GM12878 (cell line): ENCODE results near the gene JAKMIP1. TPM values are rescaled to one million over a fixed set of nuclear protein-coding genes. Genes with fewer than 3 reads are reported as not detected.

Experiments used
- ATAC-seq: fragments of 200-7000 bp; cut with Tn5 transposase; 3 replicates; pipeline ENCODE4 v1.9.1; 2020; ENCODE audit warnings: mild to moderate bottlenecking, moderate library complexity
- BruUV-seq: library from RNA; stranded (reverse); fragments of 400-500 nt; replicated peaks from 2 replicates; lab custom pipeline; 2021; lab: Mats Ljungman, UMichigan
- CTCF ChIA-PET: fragments of 300-600 bp; sonication (Branson Sonifier 250); formaldehyde crosslinking; extraction: SDS; loops from one replicate; lab custom pipeline; 2021; ENCODE audit warnings: inconsistent platforms; lab: Yijun Ruan, JAX
- POLR2A ChIA-PET: fragments of 350-600 bp; formaldehyde crosslinking; extraction: SDS; loops from one replicate; lab custom pipeline; 2021; ENCODE audit warnings: inconsistent platforms; lab: Charles Lee
- RAD21 ChIA-PET: fragments of 300-600 bp; sonication (Branson Sonifier 250); formaldehyde crosslinking; loops from one replicate; lab custom pipeline; 2023; ENCODE audit warnings: antibody characterized with exemption; ENCODE audit not compliant: unreplicated experiment; lab: Charles Lee
- SMC1A ChIA-PET: fragments of 300-600 bp; sonication (Branson Sonifier 250); formaldehyde crosslinking; loops from one replicate; lab custom pipeline; 2023; ENCODE audit not compliant: unreplicated experiment, uncharacterized antibody; lab: Charles Lee
- DNase-seq: peaks from one replicate; pipeline ENCODE4 v3.0.0-alpha.2; 2011; ENCODE audit warnings: low read depth, low spot score
- FAIRE-seq: peaks from 3 replicates; lab custom pipeline; 2011; peaks lifted over from hg19 to GRCh38; lab: Jason Lieb, UNC
- H2AFZ ChIP-seq: 2 replicates; pipeline ENCODE4 v1.6.0; 2011; ENCODE audit warnings: low read depth, low read length, control low read depth; ENCODE audit not compliant: control insufficient read depth
- H3K27ac ChIP-seq: 2 replicates; pipeline ENCODE4 v1.5.1; 2011; ENCODE audit warnings: control low read depth; ENCODE audit not compliant: control insufficient read depth, insufficient read depth
- H3K27me3 ChIP-seq, 2 experiments: replicated peaks in 1 of 2; 2 replicates each; pipeline versions ENCODE4 v1.6.0 to v1.6.1; 2011; ENCODE audit warnings: low read length in 1 of 2; ENCODE audit not compliant: control insufficient read depth in 2 of 2, insufficient read depth in 2 of 2
- H3K36me3 ChIP-seq, 2 experiments: 2 replicates each; pipeline ENCODE4 v1.5.1; 2011; ENCODE audit warnings: low read length in 1 of 2; ENCODE audit not compliant: control insufficient read depth in 2 of 2, insufficient read depth in 2 of 2
- H3K4me1 ChIP-seq: 2 replicates; pipeline ENCODE4 v1.6.1; 2011; ENCODE audit warnings: mild to moderate bottlenecking, low read length, moderate library complexity, mixed read lengths; ENCODE audit not compliant: control insufficient read depth, insufficient read depth
- H3K4me2 ChIP-seq: 2 replicates; pipeline ENCODE4 v1.6.0; 2011; ENCODE audit warnings: control low read depth; ENCODE audit not compliant: control insufficient read depth, insufficient read depth
- H3K4me3 ChIP-seq: fragments of 200-600 bp; sonication (generic); 2 replicates; pipeline ENCODE4 v1.5.1; 2016
- H3K79me2 ChIP-seq: 2 replicates; pipeline ENCODE4 v1.6.0; 2011; ENCODE audit warnings: low read length; ENCODE audit not compliant: control insufficient read depth, insufficient read depth
- H3K9ac ChIP-seq: 2 replicates; pipeline ENCODE4 v1.8.0; 2011; ENCODE audit warnings: low read length, control low read depth, mixed read lengths; ENCODE audit not compliant: control insufficient read depth, insufficient read depth
- H3K9me3 ChIP-seq: replicated peaks from 3 replicates; pipeline ENCODE4 v1.5.1; 2011; ENCODE audit warnings: mild to moderate bottlenecking, low read length; ENCODE audit not compliant: control insufficient read depth, insufficient read depth
- H4K20me1 ChIP-seq: 2 replicates; pipeline ENCODE4 v1.6.0; 2011; ENCODE audit not compliant: control insufficient read depth, insufficient read depth
- ASH2L ChIP-seq: fragments of 300-600, 200-600 bp; sonication (generic); IDR thresholded peaks from 2 replicates; pipeline ENCODE4 v1.6.1; 2017; ENCODE audit warnings: low read depth, mild to moderate bottlenecking, borderline replicate concordance
- BACH1 ChIP-seq: fragments of 450-650 bp; IDR thresholded peaks from 2 replicates; pipeline ENCODE4 v1.6.1; 2017; ENCODE audit warnings: mild to moderate bottlenecking, borderline replicate concordance
- CBX5 ChIP-seq: sonication (generic); IDR thresholded peaks from 2 replicates; pipeline ENCODE4 v1.6.1; 2016; ENCODE audit warnings: low read depth, moderate library complexity, mild to moderate bottlenecking, inconsistent platforms
- HCFC1 ChIP-seq: fragments of 150-350 bp; IDR thresholded peaks from 2 replicates; pipeline ENCODE4 v1.6.1; 2014; ENCODE audit warnings: low read length
- HDAC6 ChIP-seq: fragments of 200-600 bp; sonication (generic); IDR thresholded peaks from one replicate; pipeline ENCODE4 v1.8.0; 2017; ENCODE audit warnings: antibody characterized with exemption; ENCODE audit not compliant: unreplicated experiment
- HDGF ChIP-seq: fragments of 450-650 bp; IDR thresholded peaks from 2 replicates; pipeline ENCODE4 v1.6.1; 2016; ENCODE audit warnings: antibody characterized with exemption
- POLR2AphosphoS5 ChIP-seq: IDR thresholded peaks from 2 replicates; pipeline ENCODE4 v1.6.1; 2011; ENCODE audit warnings: mild to moderate bottlenecking, low read length, inconsistent platforms
- POU2F2 ChIP-seq: IDR thresholded peaks from 3 replicates; pipeline ENCODE4 v1.6.1; 2011; ENCODE audit warnings: low read depth, mild to moderate bottlenecking, low read length, borderline replicate concordance
- RCOR1 ChIP-seq: conservative IDR thresholded peaks from 2 replicates; pipeline ENCODE4 v1.6.1; 2012; ENCODE audit warnings: low read depth, low read length, improper control_type of control experiment
- TCF7 ChIP-seq: IDR thresholded peaks from 2 replicates; pipeline ENCODE4 v1.6.1; 2014; ENCODE audit warnings: antibody characterized with exemption, borderline replicate concordance
- WGBS: methylation state at CpG from one replicate; pipeline ENCODE4 v1.1.6; 2016; ENCODE audit warnings: low lambda C conversion rate; ENCODE audit not compliant: insufficient replicate concordance, insufficient coverage; ENCODE audit errors: missing lambda C conversion rate; 5-methylcytosine and 5-hydroxymethylcytosine counted together
- in situ Hi-C: fragments of 300-500 bp; cut with MboI; formaldehyde crosslinking; loops from 9 replicates; pipeline ENCODE4 v1.14.3; 2018; ENCODE audit warnings: mixed read lengths
- intact Hi-C: fragments of 100-400 bp; cut with micrococcal nuclease; formaldehyde crosslinking; loops from one replicate; pipeline ENCODE4 v1.14.2; 2022; ENCODE audit not compliant: unreplicated experiment
- polyA plus RNA-seq, 11 experiments: library from polyadenylated mRNA; depleted of rRNA in 4 of 11; unstranded in 6 of 11; stranded (reverse) in 5 of 11; fragments of >200 nt; fragmentation: Nextera tagmentation in 4 of 11; fragmentation: Illumina TruSeq in 1 of 11; extraction: Ambion mirVana in 4 of 11; extraction: Trizol in 1 of 11; gene quantifications; 1 replicate in 1 of 11; 2 replicates in 10 of 11; pipeline versions ENCODE4 v1.2.1 to v1.2.3, GENCODE V29; 2011 to 2016; ENCODE audit warnings: inconsistent platforms in 2 of 11, missing spikeins in 2 of 11, low read depth in 1 of 11
- total RNA-seq, 4 experiments: library from RNA; depleted of rRNA in 3 of 4; stranded (reverse); fragments of >200 nt in 3 of 4; fragmentation: Illumina TruSeq in 1 of 4; extraction: Trizol in 1 of 4; gene quantifications; 2 replicates each; pipeline versions ENCODE4 v1.2.1 to v1.2.3, GENCODE V29; 2013 to 2021
- TF ChIP-seq, protein P1 (sequence below): fragments of 450-650 bp; IDR thresholded peaks from 2 replicates; pipeline ENCODE4 v1.6.1; 2014; ENCODE audit warnings: mild to moderate bottlenecking

Gene JAKMIP1
- total and polyA plus RNA-seq, 10 of the 15 experiments (the other 5 are each of a cell fraction or from before 2014, with no cell fraction given), result 0.52 to 16.7 (median 12.3) TPM

DNA sequence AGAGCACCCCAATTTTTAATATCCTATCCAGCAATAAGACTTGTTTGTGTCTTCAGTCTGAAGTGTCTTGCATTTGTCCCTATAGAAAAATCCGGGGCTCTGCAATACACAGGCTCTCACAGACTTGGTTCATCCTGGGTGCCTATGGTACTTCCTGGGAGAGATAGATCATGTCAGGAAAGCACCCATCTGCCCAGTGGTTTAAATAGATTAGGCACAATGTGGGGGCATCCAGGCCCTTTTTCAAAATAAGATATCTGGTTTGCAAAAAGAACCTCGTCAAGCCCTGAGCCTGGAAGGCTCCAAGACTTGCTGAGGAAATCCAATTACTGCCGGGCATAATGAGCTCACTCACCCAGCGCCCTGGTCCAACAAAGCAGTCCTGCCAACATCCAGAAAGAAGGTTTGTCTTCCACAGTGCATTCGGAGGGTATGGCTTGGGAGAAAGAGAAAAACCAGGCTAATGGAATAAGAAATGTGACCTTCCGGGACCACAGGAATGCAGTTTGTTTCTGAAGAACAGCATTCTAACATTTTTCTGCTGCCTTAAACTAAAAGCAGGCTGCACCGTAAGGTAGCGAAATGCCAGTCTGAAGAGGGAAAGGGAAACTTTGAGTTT is 11.6 kb downstream of the JAKMIP1 start:
- RAD21 ChIA-PET, result interaction anchor here (1.0 kb wide), 1 partner anchor 10 kb away, joined by 3 read pairs; no protein-coding TSS in a partner anchor
- ATAC-seq, result no peak

GRCh38 chr4:6184169-6184568 is 16.2 kb downstream of the JAKMIP1 start:
- H3K4me3 ChIP-seq, result no peak overlapping the region
- BruUV-seq, result TSS peak; percentile 90
- H3K4me2 ChIP-seq, result peak overlapping the region; percentile 78
- H3K27me3 ChIP-seq, result no peaks in the 10 kb centered on the region
- H3K9ac ChIP-seq, result peak overlapping the region; percentile 72
- WGBS, result 38% methylated on average over 5 of the region's 5 CpGs
- DNase-seq (no peak), ATAC-seq (peak; percentile 2), FAIRE-seq (no peak)
- peaks cover 11% of the 10 kb centered on the region; the same call in 1 of the 2 replicates for H3K79me2 ChIP-seq
- peak overlapping the region; percentile 94 for H3K27ac ChIP-seq
- H2AFZ ChIP-seq, result no peak overlapping the region
- peaks cover under 1% of the 10 kb centered on the region; the same call in 2 of the 3 replicates for H3K9me3 ChIP-seq
- peaks cover 68% of the 10 kb centered on the region for H3K4me1 ChIP-seq
- peaks cover 0 to 2% of the 10 kb centered on the region in 2 experiments; a peak in 2 of 4 replicates for H3K36me3 ChIP-seq
- ChIA-PET POLR2A (interaction anchor here (1.0 to 5.7 kb wide), 4 partner anchors 10 to 30 kb away, joined by 4 to 51 read pairs (median 6); partner anchors contain the start of gene JAKMIP1), SMC1A (interaction anchor here (1.3 to 11.4 kb wide), 2 partner anchors 8 to 14 kb away, joined by 5 to 161 read pairs; partner anchors contain the start of gene JAKMIP1), CTCF (interaction anchor here (0.8 to 2.9 kb wide), 5 partner anchors 14 to 50 kb away, joined by 4 to 12 read pairs (median 4); no protein-coding TSS in a partner anchor), RAD21 (interaction anchor here (1.0 to 4.7 kb wide), 4 partner anchors 7 to 34 kb away, joined by 3 to 39 read pairs (median 12); partner anchors contain the start of gene JAKMIP1)
- no peaks in the 10 kb centered on the region for H4K20me1 ChIP-seq
- in situ Hi-C loops, result no loop called here
- intact Hi-C loops, result loop anchor here (10.0 kb wide), 1 partner anchor 469 kb away; the partner anchor contains the start of gene EVC
- no peak for TF ChIP-seq HCFC1
- TF ChIP-seq RCOR1, result no peak
- no peak for TF ChIP-seq ASH2L
- TF ChIP-seq BACH1, result no peak
- no peak for TF ChIP-seq CBX5
- TF ChIP-seq POLR2AphosphoS5, result peak; percentile 9; the same call in 1 of the 2 replicates
- TF ChIP-seq TCF7, result no peak
- TF ChIP-seq POU2F2, result no peak
- TF ChIP-seq, protein P1, sequence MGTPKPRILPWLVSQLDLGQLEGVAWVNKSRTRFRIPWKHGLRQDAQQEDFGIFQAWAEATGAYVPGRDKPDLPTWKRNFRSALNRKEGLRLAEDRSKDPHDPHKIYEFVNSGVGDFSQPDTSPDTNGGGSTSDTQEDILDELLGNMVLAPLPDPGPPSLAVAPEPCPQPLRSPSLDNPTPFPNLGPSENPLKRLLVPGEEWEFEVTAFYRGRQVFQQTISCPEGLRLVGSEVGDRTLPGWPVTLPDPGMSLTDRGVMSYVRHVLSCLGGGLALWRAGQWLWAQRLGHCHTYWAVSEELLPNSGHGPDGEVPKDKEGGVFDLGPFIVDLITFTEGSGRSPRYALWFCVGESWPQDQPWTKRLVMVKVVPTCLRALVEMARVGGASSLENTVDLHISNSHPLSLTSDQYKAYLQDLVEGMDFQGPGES, result no peak
- TF ChIP-seq HDAC6, result no peak

More for the DNA sequence above, 11.6 kb downstream of the JAKMIP1 start:
- TF ChIP-seq HDGF, result no peak
- Histone ChIP-seq H3K4me3 (no peak overlapping the region), H3K27ac (no peak overlapping the region; the same call in 1 of the 2 replicates), H4K20me1 (no peaks in the 10 kb centered on the region), H3K4me2 (peak overlapping the region; percentile 14; the same call in 1 of the 2 replicates), H3K36me3 (peaks cover 0 to 2% of the 10 kb centered on the region in 2 experiments; a peak in 3 of 4 replicates), H2AFZ (no peak overlapping the region), H3K27me3 (no peaks in the 10 kb centered on the region), H3K9me3 (no peaks in the 10 kb centered on the region), H3K4me1 (peaks cover 51% of the 10 kb centered on the region), H3K79me2 (peaks cover 2% of the 10 kb centered on the region; the same call in 1 of the 2 replicates), H3K9ac (peak overlapping the region; percentile 7; the same call in 1 of the 2 replicates)
- ChIA-PET POLR2A (interaction anchor here (3.9 to 5.7 kb wide), 2 partner anchors 7 to 12 kb away, joined by 28 to 51 read pairs; partner anchors contain the start of gene JAKMIP1), CTCF (interaction anchor here (1.3 to 3.7 kb wide), 3 partner anchors 10 to 62 kb away, joined by 4 to 34 read pairs (median 5); no protein-coding TSS in a partner anchor), SMC1A (interaction anchor here (0.5 to 1.3 kb wide), 3 partner anchors 8 to 54 kb away, joined by 3 to 4 read pairs (median 3); no protein-coding TSS in a partner anchor)
- no TSS peak for BruUV-seq
- FAIRE-seq (no peak), DNase-seq (no peak)
- in situ Hi-C loops (no loop called here), intact Hi-C loops (loop anchor here (10.0 kb wide), 1 partner anchor 474 kb away; the partner anchor contains the start of gene EVC)
- 81% methylated on average over 8 of the region's 8 CpGs for WGBS
